GM23248 (cell line): ENCODE measurements around the gene PLCE1.

Experiments used
- EZH2 ChIP-seq: fragments of 200-600 bp; sonication (generic); IDR thresholded peaks from 2 replicates; pipeline ENCODE4 v1.6.1; 2018; ENCODE audit warnings: antibody characterized with exemption, mild to moderate bottlenecking; ENCODE audit not compliant: insufficient read depth, poor library complexity, severe bottlenecking
- EZH2phosphoT487 ChIP-seq: fragments of 200-600 bp; sonication (generic); IDR thresholded peaks from 2 replicates; pipeline ENCODE4 v1.6.1; 2018; ENCODE audit warnings: antibody characterized with exemption, moderate library complexity, mild to moderate bottlenecking, low read depth; ENCODE audit not compliant: insufficient read depth

- no peak for TF ChIP-seq EZH2phosphoT487
- TF ChIP-seq EZH2 = no peak
These were observed 36.2 kb downstream of the PLCE1 start for GRCh38 chr10:94029955-94030354.
